Stimulated activated CD4-positive, alpha-beta T cell treated with anti-CD3 and anti-CD28 coated beads, Interleukin-2, amount 100 ng/mL, for 24 hours (primary cell): ENCODE data around the gene AGTRAP.
A peak's percentile ranks its signal among the peaks of the same experiment; 100 is the strongest.

Experiments used
- DNase-seq, 2 donors: peaks; one replicate each; pipeline ENCODE4 v3.0.0-alpha.2; 2020

The AGTRAP gene, protein sequence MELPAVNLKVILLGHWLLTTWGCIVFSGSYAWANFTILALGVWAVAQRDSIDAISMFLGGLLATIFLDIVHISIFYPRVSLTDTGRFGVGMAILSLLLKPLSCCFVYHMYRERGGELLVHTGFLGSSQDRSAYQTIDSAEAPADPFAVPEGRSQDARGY

DNA sequence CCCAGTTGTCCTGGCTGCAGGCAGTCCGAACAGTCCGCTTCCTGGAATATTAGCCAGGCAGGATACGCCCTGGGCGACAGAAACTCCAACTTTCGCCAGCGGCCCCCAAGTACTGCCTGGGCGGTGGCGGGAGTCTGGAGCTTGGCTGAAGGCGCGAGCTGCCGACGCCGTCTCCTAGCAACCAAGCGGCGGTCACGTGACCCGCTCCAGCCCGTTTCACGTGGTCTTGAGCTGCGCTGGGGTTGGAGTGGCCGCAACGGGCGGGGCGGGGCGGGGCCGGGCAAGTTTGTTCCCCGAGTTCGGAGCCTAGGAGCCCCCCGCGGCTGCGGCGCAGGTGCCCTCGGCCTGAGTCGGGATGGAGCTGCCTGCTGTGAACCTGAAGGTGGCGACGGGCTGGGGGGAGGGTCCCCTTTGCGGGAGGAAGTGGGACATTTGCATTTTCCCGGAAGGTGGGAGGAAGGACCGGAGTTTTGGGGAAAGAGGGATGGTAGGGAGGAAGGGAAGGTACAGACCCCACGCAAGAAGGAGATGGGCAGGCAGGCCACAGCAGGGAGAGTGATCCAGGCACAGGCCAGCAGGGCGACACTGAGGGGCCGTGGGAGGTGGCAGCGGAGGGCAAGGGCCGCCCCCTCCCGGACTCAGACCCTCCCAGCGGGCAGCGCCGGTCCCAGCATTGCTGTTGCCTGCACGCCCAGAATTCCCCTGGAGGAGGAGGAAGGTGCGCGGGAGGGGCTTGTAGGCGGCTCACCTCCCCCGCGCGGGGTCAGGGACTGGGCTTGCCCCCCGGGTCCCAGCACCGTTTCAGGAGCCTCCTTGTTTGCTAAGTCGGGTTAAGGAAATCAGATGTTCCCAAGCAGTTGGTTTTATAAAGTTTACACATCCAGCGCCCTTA, at the start of gene AGTRAP:
AGTRAP (plus strand) TSS at position 283 of the 892 bp plus-strand sequence; CDS start at position 356, 73 bp downstream.
- peak; percentile 89 to 94 for DNase-seq

DNA sequence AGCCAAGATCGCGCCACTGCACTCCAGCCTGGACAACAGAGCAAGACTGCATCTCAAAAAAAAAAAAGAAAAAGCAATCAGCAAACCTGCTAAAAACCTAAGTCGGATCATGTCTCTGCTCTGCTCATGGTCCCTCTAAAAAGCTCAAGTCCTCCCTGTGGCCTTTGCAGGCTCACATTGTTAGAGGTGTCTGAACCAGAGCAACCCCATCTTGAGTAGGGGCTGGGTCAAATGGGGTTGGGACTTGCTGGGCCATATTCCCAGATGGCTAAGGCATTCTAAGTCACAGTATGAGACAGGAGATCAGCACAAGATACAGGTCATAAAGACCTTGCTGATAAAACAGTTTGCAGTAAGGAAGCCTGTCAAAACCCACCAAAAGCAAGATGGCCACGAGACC, 47.4 kb upstream of the AGTRAP start:
- DNase-seq, result no peak

DNA sequence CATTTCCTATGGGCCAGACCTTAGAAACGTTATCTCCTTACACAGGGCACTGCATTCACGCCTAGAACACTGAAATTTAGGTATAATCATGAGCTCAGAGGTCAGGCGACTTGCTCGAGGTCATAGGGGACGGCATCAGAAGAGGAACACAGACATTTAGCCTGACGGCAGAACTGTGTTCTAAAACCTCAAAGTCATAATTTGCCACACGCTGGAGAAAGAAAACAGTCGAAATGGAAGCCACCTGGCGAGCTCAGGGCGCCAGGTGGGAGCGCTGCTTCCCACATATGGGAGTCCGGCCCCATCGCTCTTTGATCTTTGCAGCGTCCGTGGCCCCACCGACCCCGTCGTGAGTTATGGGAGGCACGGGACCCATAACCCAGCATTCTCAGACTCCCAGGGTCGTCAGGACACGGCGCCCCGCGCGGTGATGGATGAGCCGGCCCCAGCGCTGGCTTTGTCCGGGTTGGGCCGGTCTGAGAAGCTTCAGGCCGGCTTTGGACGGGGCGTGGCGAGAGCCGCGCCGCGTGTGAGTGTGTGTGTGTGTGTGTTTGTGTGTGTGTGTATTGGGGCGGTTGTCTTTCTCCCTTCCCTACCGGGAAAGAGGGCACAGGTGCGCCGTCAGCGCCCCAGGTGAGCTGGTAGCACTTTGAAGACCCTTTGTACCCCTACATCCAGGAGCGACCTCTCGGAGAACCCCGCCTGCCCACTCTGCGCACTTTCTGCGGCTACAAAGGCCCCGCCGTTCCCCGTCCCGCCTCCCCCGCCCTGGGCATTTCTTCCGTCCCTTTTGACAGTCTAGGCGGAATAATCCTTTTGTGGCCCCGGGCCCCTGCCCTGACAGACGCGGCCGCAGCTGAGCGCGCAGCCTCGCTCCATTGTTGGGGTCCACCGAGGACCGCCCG, 45.3 kb upstream of the AGTRAP start:
- DNase-seq, result no peak

DNA sequence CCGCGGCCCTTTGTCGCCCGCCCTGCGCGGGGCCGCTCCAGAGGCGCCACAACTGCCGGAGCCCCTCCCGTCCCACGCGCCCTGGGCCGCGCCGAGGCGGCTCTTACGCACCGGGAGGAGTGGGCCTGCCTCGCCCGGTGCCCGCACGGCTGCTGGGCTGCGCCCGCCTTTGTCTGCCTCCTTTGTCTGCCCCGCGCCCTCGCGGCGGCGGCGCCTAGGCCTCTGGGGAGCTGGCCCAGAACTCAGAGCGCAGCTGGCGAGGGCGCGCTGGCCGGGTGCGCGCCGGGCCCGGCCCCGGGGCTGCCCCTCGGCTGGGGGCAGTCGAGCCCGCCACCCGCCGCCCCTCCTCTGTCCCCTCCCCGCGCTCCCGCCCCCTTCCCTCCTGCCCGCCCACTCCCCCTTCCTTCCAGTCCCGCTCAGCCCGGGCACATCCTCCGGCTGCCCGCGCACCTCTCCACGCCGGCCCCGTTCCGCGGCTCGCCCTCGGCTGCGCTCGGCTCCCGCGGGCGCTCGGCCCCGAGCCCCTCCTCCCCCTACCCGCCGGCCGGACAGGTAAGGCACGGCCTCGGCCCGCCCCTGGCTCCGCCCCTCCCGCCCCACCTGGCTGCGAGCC, 44.5 kb upstream of the AGTRAP start, which contains the start of gene DRAXIN:
DRAXIN (plus strand) TSS at position 409 of the 613 bp plus-strand sequence. CDS start 14,549 bp downstream, outside the sequence.
- peak in 1 of 2 donors; percentile 19 for DNase-seq

DNA sequence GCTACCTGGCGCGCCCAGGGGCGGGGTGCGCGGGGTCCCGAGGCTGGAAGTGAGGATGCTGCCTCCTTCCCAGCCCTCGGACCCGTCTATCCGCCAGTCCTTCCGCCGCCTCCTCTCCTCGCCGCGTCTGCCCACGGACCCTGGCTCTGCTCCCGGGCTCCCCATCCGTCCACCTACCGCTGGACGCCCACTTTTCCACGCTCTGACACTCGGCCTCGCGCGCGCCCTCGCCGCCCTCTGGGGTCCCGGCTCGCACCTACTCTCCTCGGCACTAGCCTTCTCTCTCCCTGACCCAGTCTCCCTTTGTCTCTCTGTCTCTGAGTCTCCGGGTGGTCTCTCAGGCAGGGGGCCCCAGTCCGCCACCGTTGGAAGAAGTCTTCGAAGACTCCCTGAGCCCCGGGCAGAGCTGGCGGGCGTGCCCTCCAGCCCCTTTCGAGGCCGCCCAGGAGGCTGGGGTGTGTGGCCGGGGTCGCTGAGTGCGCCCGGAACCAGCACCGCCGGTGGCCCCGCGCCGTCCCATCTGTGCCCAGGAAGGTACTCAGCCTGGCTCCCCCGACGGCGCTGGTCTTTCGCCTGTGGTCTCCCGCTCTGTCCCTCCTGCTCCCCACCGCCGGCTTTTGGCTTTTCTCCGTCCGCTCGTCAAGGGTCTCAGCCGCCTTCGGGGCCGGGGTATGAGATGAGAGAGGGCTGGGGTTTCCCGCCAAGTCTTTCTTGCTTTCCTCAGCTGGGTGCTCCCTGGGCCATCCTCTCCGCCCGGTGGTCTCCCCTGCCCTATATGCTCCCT, 43.8 kb upstream of the AGTRAP start:
- no peak for DNase-seq

DNA sequence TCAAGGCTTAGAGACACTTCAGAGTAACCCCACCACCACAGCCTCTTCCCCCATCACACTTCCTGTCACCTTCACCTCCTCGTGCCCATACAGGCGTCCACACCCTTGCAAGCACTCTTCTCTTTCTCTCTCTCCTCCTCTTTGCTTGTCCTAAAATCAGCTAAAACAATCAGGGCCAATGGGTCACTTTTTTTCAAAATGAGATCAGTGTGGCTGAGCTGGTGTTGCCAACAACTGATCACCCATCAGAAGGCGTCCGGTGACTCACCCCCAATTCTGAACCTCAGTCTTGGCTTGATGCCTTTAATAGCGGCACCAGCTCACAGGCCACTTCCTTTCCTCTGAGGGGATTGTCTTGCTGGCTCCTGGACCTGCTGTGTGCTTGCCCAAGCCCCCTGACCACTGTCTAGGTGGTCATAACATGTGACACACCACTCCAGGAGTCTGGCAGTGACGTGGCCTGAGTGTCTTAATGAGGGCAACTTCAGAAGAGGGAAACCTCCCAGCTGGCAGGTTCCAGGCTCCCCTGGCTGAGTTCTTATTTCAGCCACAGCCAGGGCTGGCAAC, 42.8 kb upstream of the AGTRAP start:
- DNase-seq, result peak in 1 of 2 donors; percentile 42

DNA sequence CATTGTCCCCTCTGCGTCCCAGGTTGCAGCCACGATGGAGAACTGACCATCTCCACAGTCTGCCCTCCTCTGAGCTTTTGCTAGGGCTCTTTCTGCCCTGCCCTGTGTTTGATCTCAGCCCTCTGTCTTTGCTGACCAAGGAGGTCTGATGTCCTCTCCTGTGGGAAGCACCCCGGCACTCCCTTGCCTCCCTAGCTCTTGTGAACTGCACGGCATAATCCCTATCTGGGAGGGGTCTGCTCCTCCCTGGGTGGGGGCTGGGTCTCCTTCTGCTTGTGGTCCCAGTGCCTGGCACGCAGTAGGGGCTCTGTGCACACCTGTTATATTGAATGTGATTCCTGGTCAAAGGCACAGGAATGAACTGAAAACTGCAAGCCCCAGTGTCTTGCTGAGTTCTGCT, 42.0 kb upstream of the AGTRAP start:
- DNase-seq, result no peak

DNA sequence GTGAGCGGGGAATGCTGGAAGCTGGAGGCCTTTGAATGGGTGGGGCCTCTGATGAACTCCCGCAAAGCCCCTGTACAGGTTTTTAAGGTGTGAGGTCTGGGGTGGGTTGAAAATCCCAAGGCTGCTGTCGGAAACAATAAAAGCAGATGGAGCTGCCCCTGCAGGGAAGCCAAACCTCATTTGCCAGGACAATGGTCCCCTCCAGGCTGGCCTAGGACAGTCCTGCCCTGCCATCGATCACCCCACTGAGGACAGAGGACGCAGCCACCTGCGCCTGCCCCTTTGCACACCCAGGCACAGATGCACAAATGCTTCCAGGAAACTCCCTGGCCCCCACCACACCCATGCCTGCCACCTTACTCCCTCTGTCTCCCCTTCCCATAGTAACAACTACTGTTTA, 40.1 kb upstream of the AGTRAP start:
- DNase-seq, result no peak

DNA sequence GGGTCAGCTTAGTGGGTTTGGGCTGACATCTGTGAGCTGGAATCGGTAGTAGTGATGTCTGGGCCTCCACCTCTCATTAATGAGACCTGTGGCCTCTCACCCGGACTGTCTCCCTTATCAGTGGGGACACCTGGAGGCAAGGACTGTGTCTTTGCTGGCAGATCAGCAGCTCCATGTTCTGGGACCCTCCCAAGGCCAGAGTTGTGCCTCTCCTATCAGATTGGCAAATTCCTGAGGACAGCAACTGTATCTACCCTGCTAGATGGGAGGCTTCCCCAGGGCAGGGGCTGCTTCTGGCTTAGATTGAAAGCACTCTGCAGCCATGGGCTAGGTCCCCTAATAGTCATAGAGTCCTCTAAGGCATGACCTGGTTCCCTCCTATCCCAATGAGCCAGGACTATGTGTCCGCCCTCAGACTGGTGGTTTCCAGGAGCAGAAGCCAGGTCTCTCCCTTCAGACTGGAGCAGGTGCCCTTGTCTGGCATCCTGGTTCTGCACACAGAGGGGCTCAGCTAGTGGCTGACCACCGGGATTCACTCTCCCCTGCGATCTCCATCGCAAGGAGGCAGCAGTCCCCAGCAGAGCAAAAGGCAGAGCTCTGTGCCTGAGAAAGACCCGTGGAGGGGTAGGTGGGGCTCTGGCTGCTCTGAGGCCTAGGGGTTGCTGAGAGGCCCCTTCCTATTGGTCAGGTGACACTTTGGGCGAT, 38.6 kb upstream of the AGTRAP start:
- no peak for DNase-seq

DNA sequence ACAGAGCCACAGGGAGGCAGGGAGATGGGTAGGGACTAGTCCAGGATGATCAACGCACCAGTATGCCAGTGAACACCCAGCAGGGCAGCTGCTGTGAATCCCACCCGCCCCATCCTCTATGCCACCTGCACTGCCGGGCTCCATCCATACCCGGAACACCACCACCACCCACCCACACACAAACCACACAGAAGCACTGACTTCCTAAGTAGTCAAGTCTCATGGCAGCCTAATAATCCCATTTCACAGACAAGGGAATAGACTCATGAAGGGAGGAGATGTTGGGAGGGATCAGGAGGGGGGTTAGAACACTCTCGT, 38.1 kb upstream of the AGTRAP start:
- DNase-seq, result no peak

DNA sequence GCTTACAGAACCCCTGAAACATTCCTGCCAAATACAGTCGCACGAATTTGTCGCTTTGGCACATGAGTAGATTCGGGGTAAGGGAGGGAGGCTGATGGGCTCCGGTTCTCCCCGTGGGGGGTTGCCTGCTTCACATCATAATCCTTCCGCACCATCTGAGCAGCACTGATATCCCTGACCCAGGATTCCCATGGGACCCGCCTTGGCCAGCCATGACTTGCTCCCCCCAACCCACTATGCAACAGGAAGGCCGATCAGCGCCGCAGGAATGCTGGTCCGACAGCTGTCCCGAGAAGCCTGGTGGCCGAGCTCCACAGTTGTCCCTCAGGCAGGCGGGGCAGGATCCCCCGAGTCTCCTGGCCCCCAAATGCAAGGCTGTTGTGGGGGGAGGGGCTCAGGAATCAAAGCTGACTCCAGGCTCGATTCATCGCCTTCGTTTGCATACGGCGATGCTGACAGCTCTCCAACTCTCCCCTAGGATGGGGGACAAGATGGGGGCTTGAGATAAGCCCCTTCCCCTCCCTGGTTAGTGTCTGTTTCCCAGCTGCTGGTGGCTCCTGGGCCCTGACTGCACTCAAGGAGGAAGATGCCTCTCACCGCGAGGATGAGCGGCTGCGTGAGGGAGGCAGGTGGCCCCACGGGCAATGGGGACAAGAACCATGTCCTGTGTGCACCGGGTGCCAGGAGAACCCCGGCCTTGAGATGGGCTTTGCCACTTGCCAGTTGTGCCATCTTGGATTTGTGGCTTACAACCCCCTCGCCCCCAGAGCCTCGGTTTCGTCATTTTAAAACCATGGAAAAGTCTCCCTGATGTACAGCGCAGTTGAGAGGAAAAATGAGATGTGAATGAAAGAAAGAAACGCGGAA, 35.1 kb upstream of the AGTRAP start:
- no peak for DNase-seq

DNA sequence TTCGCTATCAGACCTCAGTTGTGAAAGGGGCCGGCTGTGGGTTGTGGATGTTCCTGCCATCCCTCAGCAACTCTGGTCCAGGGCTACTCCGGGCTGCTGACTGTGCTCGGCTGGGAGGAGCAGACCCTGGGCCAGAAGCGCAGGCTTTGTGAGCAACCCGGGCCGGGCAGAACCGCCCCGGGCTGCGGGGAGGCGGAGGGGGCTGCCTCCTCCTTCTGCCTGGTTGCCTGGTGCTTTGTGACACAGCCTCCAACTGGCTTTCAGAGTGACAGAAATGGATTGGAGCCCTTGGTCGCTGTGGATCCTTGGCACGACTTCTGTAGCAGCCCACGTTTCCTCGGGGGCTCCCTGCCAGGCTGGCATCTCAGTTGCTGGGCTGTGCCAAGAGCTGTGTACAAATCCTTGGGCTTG, 34.4 kb upstream of the AGTRAP start:
- DNase-seq, result no peak

DNA sequence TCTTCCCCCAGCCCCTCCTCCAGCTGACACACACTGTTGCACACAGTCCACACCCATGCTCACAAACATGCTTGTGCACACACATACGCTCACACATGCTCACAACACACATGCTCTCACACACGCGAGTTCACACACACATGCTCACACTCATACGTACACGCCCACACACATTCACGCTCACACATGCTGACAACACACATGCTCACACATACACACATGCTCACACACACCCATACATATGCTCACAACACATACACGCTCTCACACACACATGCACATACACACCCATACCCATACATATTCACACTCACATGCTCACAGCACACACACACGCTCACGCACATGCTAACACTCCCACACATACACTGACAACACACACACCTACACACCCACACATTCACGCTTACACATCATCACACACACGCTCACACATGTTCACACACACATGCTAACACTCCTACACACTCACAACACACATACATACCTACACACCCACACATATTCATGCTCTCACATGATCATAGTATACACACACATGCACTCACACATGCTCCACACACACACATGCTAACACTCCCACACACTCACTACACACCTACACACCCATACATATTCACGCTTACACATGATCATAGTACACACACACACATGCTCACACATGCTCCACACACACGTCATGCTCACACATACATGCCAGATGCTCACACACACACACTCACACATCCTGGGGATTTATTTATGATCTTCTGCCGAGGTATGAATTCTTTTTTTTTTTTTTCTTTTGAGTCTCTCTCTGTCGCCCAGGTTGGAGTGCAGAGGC, 33.7 kb upstream of the AGTRAP start:
- no peak for DNase-seq

DNA sequence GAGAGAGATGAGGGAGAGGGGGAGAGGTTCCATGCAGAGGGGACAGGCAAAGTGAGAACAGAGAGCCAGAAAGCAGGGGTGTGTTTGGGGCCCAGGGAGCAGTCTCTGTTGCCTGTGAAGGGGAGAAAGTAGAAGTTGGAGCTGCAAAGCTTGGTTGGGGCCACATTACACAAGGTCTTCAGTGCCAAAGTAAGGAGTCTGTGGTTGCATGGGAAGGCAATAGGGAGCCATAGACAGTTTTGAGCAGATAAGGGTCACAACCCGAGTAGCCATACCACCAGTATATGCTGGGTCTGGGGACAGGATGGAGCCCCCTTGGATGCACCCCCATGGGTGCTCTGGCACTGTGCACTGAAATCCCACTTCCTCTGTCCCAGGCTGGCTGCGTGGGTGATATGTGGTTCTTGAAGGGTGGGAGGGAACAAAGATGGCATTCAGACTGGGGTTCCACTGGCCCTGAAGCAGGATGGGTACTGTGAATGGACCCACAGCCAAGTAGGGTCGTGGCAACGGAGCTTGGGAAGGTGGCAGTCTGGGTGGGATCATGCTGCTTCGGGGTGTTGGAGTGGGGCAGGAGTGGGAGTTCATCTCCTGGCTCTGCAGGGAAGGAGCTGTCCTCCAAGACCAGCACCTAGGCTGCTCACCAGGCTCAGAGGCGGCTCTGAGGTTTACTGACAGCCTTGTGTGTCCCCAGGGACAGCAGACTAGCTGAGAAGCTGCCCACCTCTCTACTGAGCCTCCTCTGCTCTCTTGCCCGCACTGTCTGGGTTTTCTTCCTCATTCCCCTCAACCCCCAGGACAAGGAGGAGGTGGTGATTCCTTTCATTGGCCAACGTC, 32.4 kb upstream of the AGTRAP start:
- no peak for DNase-seq

DNA sequence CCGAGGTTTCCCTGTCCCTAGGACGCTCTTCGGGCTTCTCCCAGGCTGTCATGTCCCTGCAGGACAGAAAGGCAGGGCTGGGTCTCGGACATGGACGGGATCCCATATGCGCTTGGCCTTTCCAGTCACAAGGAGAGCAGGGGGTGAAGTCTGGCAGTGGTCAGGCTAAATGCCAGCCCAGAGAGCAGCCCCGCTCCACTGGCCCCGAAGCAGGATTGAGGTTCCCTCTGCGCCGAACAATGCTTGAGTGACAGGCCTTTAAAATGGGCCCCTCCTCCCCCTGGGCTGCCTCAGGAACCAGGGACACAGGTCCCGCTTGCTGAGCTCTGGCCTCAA, 31.8 kb upstream of the AGTRAP start:
- DNase-seq, result no peak

DNA sequence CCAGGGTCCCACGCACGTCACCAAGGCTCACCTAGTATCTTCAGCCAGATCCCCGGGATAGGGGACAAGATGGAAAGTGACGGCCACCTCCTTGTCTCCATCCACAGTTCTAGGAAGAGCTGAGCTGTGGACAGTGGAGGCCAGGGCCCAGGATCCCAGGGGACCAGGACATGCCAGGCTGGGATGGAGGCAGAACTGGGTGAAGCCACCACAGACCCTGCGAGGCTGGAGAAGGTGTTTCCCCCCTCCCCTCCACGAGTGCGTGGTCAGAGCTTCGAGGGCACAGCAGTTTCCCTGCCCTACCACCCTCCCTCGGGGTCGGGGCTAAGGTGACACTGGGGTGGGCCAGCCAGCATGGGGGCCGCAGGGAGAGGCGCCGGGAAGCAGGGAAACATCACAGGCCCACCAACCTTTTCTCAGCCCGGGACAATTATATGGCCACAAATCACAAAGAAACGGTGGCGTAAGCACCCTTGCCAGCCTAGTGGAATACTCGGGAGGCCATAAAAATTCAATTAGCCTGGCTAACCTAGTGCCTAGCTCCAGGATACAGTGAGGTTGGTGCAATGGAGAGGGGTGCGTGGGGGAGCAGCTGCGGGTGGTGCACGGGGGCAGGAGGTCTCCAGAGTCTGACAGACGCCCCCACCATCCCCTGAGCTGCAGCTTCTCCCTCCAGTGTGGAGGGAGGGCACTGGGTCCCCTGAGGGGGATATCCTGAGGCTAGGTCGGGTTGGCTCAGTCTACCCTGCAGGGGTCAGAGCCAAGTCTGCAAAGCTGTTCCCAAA, 31.1 kb upstream of the AGTRAP start:
- DNase-seq, result no peak

DNA sequence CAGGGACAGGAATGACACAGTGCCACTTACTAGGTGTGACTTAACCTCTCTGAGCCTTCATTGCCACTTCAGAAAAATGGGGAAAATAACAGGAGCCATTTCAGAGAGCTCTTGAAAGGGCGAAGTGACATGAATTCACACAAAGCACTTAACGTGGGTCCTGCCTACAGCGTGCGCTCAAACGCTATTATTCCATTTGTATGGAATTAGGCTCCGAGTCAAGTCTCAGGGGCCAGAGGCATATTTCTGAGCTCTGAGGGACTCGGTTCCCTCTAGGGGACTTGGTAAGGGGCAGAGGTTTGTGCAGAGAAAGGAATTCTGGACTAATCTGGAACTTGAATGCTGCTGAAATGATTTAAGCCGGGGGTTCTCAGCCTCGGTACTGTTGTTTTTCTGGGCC, 30.3 kb upstream of the AGTRAP start:
- DNase-seq, result no peak

DNA sequence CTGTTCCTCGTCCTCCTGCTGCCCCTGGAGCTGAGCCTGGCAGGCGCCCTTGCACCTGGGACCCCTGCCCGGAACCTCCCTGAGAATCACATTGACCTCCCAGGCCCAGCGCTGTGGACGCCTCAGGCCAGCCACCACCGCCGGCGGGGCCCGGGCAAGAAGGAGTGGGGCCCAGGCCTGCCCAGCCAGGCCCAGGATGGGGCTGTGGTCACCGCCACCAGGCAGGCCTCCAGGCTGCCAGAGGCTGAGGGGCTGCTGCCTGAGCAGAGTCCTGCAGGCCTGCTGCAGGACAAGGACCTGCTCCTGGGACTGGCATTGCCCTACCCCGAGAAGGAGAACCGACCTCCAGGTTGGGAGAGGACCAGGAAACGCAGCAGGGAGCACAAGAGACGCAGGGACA, 29.6 kb upstream of the AGTRAP start:
- no peak for DNase-seq
